ENCODE data around the gene SEMA3E. TPM values are rescaled to one million over a fixed set of nuclear protein-coding genes. Genes with fewer than 3 reads are reported as not detected.
"Not testable (repeated sequence)": the region's sequence is repeated elsewhere in the genome, so short reads cannot be mapped to it uniquely, and the experiment has no call there.

The SEMA3E gene
- total RNA-seq: not detected

GRCh38 chr7:83648464-83649241 is at the start of gene SEMA3E:
Gene SEMA3E (minus strand): TSS chr7:83649139.
- POLR2A ChIA-PET: no interaction called here
- H3K36me3 Mint-ChIP-seq: no peaks in the 10 kb centered on the region
- CTCF ChIA-PET: no interaction called here
- DNase-seq: no peak
- H3K27ac Mint-ChIP-seq: no peak within 1 kb of the TSS
- H3K4me3 Mint-ChIP-seq: no peak within 1 kb of the TSS
- peaks cover 4% of the 10 kb centered on the region for H3K27me3 Mint-ChIP-seq
- no peaks in the 10 kb centered on the region for H3K4me1 Mint-ChIP-seq (ENCODE audit: low read depth)
- no peaks in the 10 kb centered on the region for H3K9me3 Mint-ChIP-seq
- intact Hi-C loops (cut with micrococcal nuclease): no loop called here

GRCh38 chr7:83697804-83698530 is 49.0 kb upstream of the SEMA3E start:
- ChIA-PET CTCF (no interaction called here), POLR2A (no interaction called here)
- Mint-ChIP-seq H3K4me3 (no peak overlapping the region), H3K4me1 (ENCODE audit: low read depth) (no peaks in the 10 kb centered on the region), H3K27me3 (no peaks in the 10 kb centered on the region), H3K27ac (no peak overlapping the region), H3K9me3 (peaks cover 6% of the 10 kb centered on the region), H3K36me3 (no peaks in the 10 kb centered on the region)
- intact Hi-C loops (cut with micrococcal nuclease): no loop called here
- no peak for DNase-seq

- no peak for DNase-seq
- Mint-ChIP-seq H3K9me3 (peaks cover 6% of the 10 kb centered on the region), H3K4me1 (ENCODE audit: low read depth) (no peaks in the 10 kb centered on the region), H3K4me3 (no peak overlapping the region), H3K27ac (no peak overlapping the region), H3K36me3 (no peaks in the 10 kb centered on the region), H3K27me3 (no peaks in the 10 kb centered on the region)
- POLR2A ChIA-PET: no interaction called here
- intact Hi-C loops (cut with micrococcal nuclease): no loop called here
- CTCF ChIA-PET: no interaction called here
Measured at GRCh38 chr7:83696101-83696500, 47.2 kb upstream of the SEMA3E start.

- no peak overlapping the region for H3K27ac Mint-ChIP-seq
- CTCF ChIA-PET: no interaction called here
- no peak for DNase-seq
- H3K36me3 Mint-ChIP-seq: no peaks in the 10 kb centered on the region
- H3K4me3 Mint-ChIP-seq: no peak overlapping the region
- no peaks in the 10 kb centered on the region for H3K4me1 Mint-ChIP-seq (ENCODE audit: low read depth)
- intact Hi-C loops (cut with micrococcal nuclease): no loop called here
- POLR2A ChIA-PET: no interaction called here
- H3K27me3 Mint-ChIP-seq: no peaks in the 10 kb centered on the region
- H3K9me3 Mint-ChIP-seq: peaks cover 6% of the 10 kb centered on the region
Measured at GRCh38 chr7:83695128-83695960, 46.4 kb upstream of the SEMA3E start.

GRCh38 chr7:83693256-83693655 is 44.3 kb upstream of the SEMA3E start:
- intact Hi-C loops (cut with micrococcal nuclease): no loop called here
- Mint-ChIP-seq H3K9me3 (peaks cover 6% of the 10 kb centered on the region), H3K36me3 (no peaks in the 10 kb centered on the region), H3K4me1 (ENCODE audit: low read depth) (no peaks in the 10 kb centered on the region), H3K27ac (no peak overlapping the region), H3K27me3 (no peaks in the 10 kb centered on the region), H3K4me3 (no peak overlapping the region)
- no peak for DNase-seq
- ChIA-PET CTCF (no interaction called here), POLR2A (no interaction called here)

- Mint-ChIP-seq H3K4me3 (no peak overlapping the region), H3K36me3 (no peaks in the 10 kb centered on the region), H3K27ac (no peak overlapping the region), H3K27me3 (no peaks in the 10 kb centered on the region), H3K4me1 (ENCODE audit: low read depth) (no peaks in the 10 kb centered on the region), H3K9me3 (peaks cover 2% of the 10 kb centered on the region)
- POLR2A ChIA-PET: no interaction called here
- no peak for DNase-seq
- CTCF ChIA-PET: no interaction called here
- intact Hi-C loops (cut with micrococcal nuclease): no loop called here
Measured at GRCh38 chr7:83691095-83691494, 42.2 kb upstream of the SEMA3E start.

- POLR2A ChIA-PET: no interaction called here
- DNase-seq: no peak
- Mint-ChIP-seq H3K4me1 (ENCODE audit: low read depth) (no peaks in the 10 kb centered on the region), H3K4me3 (no peak overlapping the region), H3K36me3 (no peaks in the 10 kb centered on the region), H3K27ac (no peak overlapping the region), H3K9me3 (peaks cover 2% of the 10 kb centered on the region), H3K27me3 (no peaks in the 10 kb centered on the region)
- intact Hi-C loops (cut with micrococcal nuclease): no loop called here
- CTCF ChIA-PET: no interaction called here
Measured at GRCh38 chr7:83689855-83690254, 40.9 kb upstream of the SEMA3E start.

GRCh38 chr7:83686416-83686815 is 37.5 kb upstream of the SEMA3E start:
- H3K4me1 Mint-ChIP-seq (ENCODE audit: low read depth): no peaks in the 10 kb centered on the region
- no peaks in the 10 kb centered on the region for H3K9me3 Mint-ChIP-seq
- no peaks in the 10 kb centered on the region for H3K36me3 Mint-ChIP-seq
- no peak for DNase-seq
- no peak overlapping the region for H3K27ac Mint-ChIP-seq
- ChIA-PET POLR2A (interaction anchor here (0.6 kb wide), 1 partner anchor 161 kb away, joined by 3 read pairs; no protein-coding TSS in a partner anchor), CTCF (no interaction called here)
- H3K4me3 Mint-ChIP-seq: no peak overlapping the region
- intact Hi-C loops (cut with micrococcal nuclease): no loop called here
- H3K27me3 Mint-ChIP-seq: no peaks in the 10 kb centered on the region

- H3K36me3 Mint-ChIP-seq: no peaks in the 10 kb centered on the region
- no peaks in the 10 kb centered on the region for H3K27me3 Mint-ChIP-seq
- no peak overlapping the region for H3K27ac Mint-ChIP-seq
- ChIA-PET POLR2A (no interaction called here), CTCF (no interaction called here)
- intact Hi-C loops (cut with micrococcal nuclease): no loop called here
- DNase-seq: no peak
- H3K4me1 Mint-ChIP-seq (ENCODE audit: low read depth): no peaks in the 10 kb centered on the region
- no peaks in the 10 kb centered on the region for H3K9me3 Mint-ChIP-seq
- H3K4me3 Mint-ChIP-seq: no peak overlapping the region
Measured at GRCh38 chr7:83684928-83685327, 36.0 kb upstream of the SEMA3E start.

- H3K9me3 Mint-ChIP-seq: no peaks in the 10 kb centered on the region
- H3K4me3 Mint-ChIP-seq: no peak overlapping the region
- no peaks in the 10 kb centered on the region for H3K4me1 Mint-ChIP-seq (ENCODE audit: low read depth)
- DNase-seq: no peak
- no peaks in the 10 kb centered on the region for H3K27me3 Mint-ChIP-seq
- POLR2A ChIA-PET: no interaction called here
- CTCF ChIA-PET: no interaction called here
- H3K36me3 Mint-ChIP-seq: no peaks in the 10 kb centered on the region
- intact Hi-C loops (cut with micrococcal nuclease): no loop called here
- H3K27ac Mint-ChIP-seq: no peak overlapping the region
Measured at GRCh38 chr7:83681200-83681778, 32.4 kb upstream of the SEMA3E start.

- H3K27ac Mint-ChIP-seq: no peak overlapping the region
- H3K9me3 Mint-ChIP-seq: peaks cover 3% of the 10 kb centered on the region
- ChIA-PET CTCF (no interaction called here), POLR2A (no interaction called here)
- intact Hi-C loops (cut with micrococcal nuclease): no loop called here
- no peaks in the 10 kb centered on the region for H3K27me3 Mint-ChIP-seq
- H3K4me3 Mint-ChIP-seq: no peak overlapping the region
- DNase-seq: no peak
- no peaks in the 10 kb centered on the region for H3K36me3 Mint-ChIP-seq
- no peaks in the 10 kb centered on the region for H3K4me1 Mint-ChIP-seq (ENCODE audit: low read depth)
Measured at GRCh38 chr7:83677180-83677866, 28.4 kb upstream of the SEMA3E start.

GRCh38 chr7:83673291-83673690 is 24.4 kb upstream of the SEMA3E start:
- H3K9me3 Mint-ChIP-seq; H3K4me3 Mint-ChIP-seq; intact Hi-C loops (cut with micrococcal nuclease); DNase-seq; POLR2A ChIA-PET; H3K27ac Mint-ChIP-seq; H3K36me3 Mint-ChIP-seq; H3K27me3 Mint-ChIP-seq; CTCF ChIA-PET; H3K4me1 Mint-ChIP-seq (ENCODE audit: low read depth): not testable (repeated sequence)

Measured in activated CD4-positive, alpha-beta memory T cell treated with anti-CD3 and anti-CD28 coated beads for 36 hours (primary cell).